GM13976 (cell line): Measurements from ENCODE around the gene TXNDC8.

ENCODE experiments used
- DNase-seq: peaks from one replicate; pipeline ENCODE4 v3.0.0; 2012; ENCODE audit warnings: low spot score
- in situ Hi-C: fragments of 300-500 bp; cut with MboI; formaldehyde crosslinking; loops from one replicate; pipeline ENCODE4 v1.12.0; 2022; ENCODE audit warnings: low sequenced_read_pairs, mixed read lengths, inconsistent platforms; ENCODE audit not compliant: unreplicated experiment
- TF ChIP-seq, protein P1 (sequence below): IDR thresholded peaks from 2 replicates; pipeline ENCODE4 v1.5.1; 2012; ENCODE audit warnings: borderline replicate concordance, mild to moderate bottlenecking; ENCODE audit not compliant: insufficient read depth; ENCODE audit errors: extremely low read depth, missing control alignments, control extremely low read depth

TXNDC8 gene

DNA sequence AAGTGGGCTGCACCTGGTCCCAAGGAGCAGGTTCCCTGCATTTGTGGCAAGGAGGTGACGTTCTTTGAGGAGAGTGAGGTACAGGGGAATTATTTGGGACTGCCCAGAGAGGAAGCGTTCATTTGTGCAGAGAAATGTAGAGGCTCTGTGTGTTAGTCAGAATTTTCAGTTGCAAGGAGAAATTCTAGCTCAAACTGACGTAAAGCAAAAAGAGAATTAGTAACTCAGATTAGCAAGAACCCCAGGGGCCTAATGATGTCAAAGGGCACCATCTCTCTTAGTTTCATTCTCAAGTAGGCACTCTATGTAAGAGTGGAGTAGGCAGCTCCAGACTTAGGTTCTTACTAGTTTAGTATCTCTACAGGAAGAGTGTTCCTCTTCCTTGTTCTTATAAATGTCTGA, 79.0 kb downstream of the TXNDC8 start:
- TF ChIP-seq, protein P1, sequence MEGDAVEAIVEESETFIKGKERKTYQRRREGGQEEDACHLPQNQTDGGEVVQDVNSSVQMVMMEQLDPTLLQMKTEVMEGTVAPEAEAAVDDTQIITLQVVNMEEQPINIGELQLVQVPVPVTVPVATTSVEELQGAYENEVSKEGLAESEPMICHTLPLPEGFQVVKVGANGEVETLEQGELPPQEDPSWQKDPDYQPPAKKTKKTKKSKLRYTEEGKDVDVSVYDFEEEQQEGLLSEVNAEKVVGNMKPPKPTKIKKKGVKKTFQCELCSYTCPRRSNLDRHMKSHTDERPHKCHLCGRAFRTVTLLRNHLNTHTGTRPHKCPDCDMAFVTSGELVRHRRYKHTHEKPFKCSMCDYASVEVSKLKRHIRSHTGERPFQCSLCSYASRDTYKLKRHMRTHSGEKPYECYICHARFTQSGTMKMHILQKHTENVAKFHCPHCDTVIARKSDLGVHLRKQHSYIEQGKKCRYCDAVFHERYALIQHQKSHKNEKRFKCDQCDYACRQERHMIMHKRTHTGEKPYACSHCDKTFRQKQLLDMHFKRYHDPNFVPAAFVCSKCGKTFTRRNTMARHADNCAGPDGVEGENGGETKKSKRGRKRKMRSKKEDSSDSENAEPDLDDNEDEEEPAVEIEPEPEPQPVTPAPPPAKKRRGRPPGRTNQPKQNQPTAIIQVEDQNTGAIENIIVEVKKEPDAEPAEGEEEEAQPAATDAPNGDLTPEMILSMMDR: no peak
- DNase-seq: peak; percentile 40
- in situ Hi-C loops: no loop called here

DNA sequence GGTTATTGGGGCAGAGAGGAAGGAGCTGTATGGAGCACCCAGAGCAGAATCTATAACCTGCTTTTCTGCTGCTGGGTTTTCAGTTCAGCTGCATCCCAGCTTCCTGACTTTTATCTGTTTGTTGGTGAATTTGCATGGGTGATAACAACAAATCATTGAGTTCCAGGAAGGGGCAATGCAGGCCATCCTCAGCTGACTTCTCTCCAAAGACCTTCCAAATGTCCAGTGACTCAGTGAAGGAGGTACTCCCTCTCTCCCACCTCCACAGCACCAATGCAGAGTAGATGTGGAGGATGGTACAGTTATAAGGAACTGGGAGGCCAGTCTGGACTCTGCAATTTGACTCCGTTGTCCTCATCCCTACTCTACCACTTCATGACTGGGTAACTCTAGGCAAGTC, 79.7 kb downstream of the TXNDC8 start:
- DNase-seq: no peak
- TF ChIP-seq, protein P1: no peak
- in situ Hi-C loops: no loop called here

DNA sequence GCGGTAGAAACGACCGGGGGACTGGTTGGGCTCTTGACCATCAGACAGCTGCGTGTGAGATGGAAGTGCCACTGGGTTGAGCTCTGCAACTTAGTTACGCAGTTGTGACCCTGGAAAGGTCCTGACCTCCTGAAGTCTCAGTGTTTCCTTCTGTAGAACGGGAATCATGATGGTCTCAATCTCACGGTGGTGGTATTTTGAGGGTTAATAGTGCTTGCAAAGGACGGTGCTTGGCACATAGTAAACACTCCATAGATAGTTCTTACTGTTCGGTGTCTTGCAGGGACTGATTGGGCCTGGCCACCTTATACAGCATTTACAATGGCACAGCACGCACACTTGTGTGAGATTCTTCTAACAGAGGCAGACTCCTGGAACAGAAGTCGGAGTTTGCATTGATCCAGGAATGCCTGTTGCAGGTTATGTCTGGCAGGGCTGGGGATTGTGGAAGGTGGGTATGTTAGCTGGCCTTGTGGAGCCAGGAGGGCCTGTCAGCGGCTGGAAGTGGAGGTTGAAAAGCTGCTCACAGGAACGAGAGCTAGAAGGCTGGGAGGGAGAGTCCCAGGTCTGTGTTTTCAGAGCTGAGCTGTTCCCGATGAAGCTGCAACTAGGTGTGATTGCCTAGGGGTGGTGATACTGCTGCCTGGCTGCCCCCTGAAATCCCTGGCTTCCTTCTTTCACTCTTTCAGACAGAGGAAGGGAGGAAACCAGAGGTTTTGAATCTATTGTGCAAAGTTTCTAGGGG, 80.4 kb downstream of the TXNDC8 start:
- TF ChIP-seq, protein P1: no peak
- in situ Hi-C loops: no loop called here
- DNase-seq: peak; percentile 31

DNA sequence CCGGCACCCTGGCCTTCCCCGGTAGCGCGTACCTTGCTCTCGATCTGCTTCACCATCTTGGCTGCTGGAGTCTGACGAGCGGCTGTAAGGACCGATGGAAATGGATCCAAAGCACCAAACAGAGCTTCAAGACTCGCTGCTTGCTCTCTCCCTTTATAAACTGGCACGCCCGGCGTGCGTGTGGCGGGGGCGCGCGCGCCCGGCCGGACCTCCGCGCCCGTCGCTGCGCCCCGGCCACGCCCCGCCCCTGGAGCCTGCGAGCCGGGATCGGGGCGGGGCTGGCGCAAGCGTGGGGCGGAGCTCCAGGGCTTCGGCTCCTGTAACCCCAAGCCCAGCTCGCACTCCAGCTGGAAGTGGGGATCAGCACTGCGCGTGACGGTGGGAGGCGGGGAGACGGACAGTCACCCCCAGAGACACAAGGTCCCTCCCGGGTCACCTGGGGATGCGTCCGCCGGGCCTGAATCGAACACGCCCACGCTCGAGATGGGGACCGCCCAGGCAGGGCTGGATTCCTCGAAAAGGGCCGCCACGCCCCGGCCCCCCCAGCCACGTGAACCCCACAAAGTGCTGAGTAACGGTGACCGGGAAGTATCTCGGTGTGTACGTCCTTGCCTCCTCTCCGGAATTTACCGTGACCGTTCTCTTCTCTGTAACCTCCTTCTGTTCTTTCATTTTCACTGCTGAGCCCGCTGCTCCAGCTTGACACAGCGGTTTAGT, 81.1 kb downstream of the TXNDC8 start, which contains the start of gene TXN:
TXN (minus strand) TSS at position 128 of the 717 bp plus-strand sequence; CDS start at position 56, 72 bp downstream.
- DNase-seq: peak; percentile 92
- in situ Hi-C loops: no loop called here
- TF ChIP-seq, protein P1: no peak

DNA sequence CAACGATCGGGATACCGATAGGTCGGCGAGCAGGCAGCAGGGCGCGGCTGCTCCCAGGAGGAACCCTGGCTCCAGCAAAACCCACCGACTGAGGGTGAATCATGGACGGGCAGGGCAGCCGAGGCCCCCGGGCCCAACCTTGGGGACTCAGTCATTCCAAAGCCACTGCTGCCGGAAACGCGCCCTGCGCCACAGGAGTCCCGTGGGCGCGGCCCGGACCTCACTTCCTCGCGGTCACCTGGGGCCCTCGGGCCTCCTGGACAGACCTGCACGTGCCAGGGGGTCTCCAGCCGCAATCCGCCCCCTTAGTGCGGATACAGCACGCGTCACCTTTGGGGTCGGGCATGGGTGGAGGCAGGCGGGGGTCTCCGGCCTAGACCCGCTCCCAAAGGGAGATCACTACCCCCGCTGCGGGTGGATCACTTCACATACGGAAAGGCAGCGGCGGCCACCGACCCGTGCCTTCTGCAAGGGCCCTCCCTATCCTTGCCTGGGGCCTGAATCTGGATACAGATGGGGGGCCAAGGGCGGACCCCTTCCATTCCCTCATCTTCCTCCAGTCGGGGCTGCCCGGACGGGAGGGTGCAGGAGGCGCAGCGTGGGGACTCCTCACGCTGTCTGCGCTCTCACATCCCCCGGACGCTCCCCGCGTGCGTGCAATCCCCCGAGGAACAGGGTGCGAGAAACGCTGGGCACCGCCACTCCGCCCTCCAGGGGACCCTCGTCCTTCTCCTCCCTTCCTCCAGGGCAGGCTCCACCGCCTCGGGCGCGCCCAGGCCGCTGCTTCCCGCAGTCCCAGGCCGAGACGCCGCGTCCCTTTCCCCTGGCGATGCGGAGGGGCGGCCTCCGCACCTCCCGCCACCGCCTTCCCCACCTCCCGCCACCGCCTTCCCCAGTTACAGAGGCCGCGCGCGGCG, 81.9 kb downstream of the TXNDC8 start:
- in situ Hi-C loops: no loop called here
- TF ChIP-seq, protein P1: no peak
- DNase-seq: peak; percentile 54

DNA sequence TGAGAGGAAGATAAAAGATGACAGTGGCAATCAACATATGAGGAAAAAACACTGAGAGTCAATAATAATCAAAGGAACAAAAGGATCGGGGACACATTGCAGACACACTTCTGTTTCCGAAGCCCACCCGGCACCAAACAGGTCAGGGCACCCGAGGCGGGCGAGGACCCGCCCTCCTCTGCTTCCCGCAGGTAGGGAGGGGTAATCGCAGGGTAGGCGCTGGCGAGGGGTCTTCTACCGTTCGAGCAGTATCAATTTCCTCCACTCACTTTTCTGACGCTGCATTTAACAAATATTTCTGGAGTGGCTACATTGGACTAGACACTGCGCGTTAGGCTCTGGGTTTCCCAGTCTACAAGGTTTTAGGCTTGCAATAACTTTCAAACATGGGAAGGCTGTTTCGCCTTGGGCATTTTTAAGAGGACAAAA, 82.6 kb downstream of the TXNDC8 start:
- no peak for DNase-seq
- TF ChIP-seq, protein P1: no peak
- in situ Hi-C loops: no loop called here
